Heart right ventricle (tissue), 16 donors: ENCODE data around the gene SASH1. TPM values are rescaled to one million over a fixed set of nuclear protein-coding genes. Genes with fewer than 3 reads are reported as not detected.

Experiments used
- ATAC-seq, 8 donors: fragments of 200-7000 bp; cut with Tn5 transposase; one replicate each; pipeline ENCODE4 v1.9.1; 2020; ENCODE audit warnings: mild to moderate bottlenecking in 8 of 8, moderate library complexity in 8 of 8, moderate number of reproducible peaks in 1 of 8
- DNase-seq, 2 donors: peaks; one replicate each; pipeline ENCODE4 v3.0.0-alpha.2; 2020
- H3K27ac ChIP-seq, 10 donors: fragments of 200-600 bp; sonication (generic) in 2 of 10; one replicate each; pipeline versions ENCODE4 v1.5.0 to v1.8.0; 2020 to 2022; ENCODE audit warnings: mild to moderate bottlenecking in 3 of 10
- H3K27me3 ChIP-seq, 7 donors: fragments of 200-600 bp; one replicate each; pipeline ENCODE4 v1.8.0; 2021 to 2022; ENCODE audit warnings: mild to moderate bottlenecking in 2 of 7
- H3K36me3 ChIP-seq, 9 donors: fragments of 200-600 bp; sonication (generic) in 1 of 9; one replicate each; pipeline versions ENCODE4 v1.5.0 to v1.8.0; 2020 to 2022; ENCODE audit warnings: mild to moderate bottlenecking in 2 of 9
- H3K4me1 ChIP-seq, 9 donors: fragments of 200-600 bp; sonication (generic) in 1 of 9; one replicate each; pipeline versions ENCODE4 v1.5.0 to v1.8.0; 2020 to 2022; ENCODE audit warnings: mild to moderate bottlenecking in 4 of 9
- H3K4me3 ChIP-seq, 10 donors: fragments of 200-600 bp; sonication (generic) in 2 of 10; one replicate each; pipeline versions ENCODE4 v1.5.0 to v1.8.0; 2020 to 2022; ENCODE audit warnings: mild to moderate bottlenecking in 7 of 10, moderate library complexity in 2 of 10
- H3K9me3 ChIP-seq, 11 donors: fragments of 200-600 bp in 10 of 11; sonication (generic) in 2 of 11; one replicate each; pipeline versions ENCODE4 v1.5.0 to v1.8.0; 2013 to 2022; ENCODE audit warnings: mild to moderate bottlenecking in 2 of 11, control low read depth in 1 of 11, moderate library complexity in 1 of 11
- CTCF ChIP-seq, 9 donors: fragments of 200-600 bp; sonication (generic) in 2 of 9; IDR thresholded peaks; one replicate each; pipeline versions ENCODE4 v1.5.0 to v1.8.0; 2021 to 2022; ENCODE audit warnings: antibody characterized with exemption in 9 of 9, mild to moderate bottlenecking in 5 of 9, moderate library complexity in 1 of 9
- WGBS, 2 donors: extraction: QIAGEN DNeasy Blood & Tissue Kit; methylation state at CpG; one replicate each; pipeline ENCODE4 v1.1.7; 2013; ENCODE audit warnings: inconsistent platforms in 1 of 2; 5-methylcytosine and 5-hydroxymethylcytosine counted together
- intact Hi-C, 10 donors: fragments of 100-400 bp; cut with DNase I; formaldehyde crosslinking; loops; one replicate each; pipeline versions ENCODE4 v1.11.1 to v1.14.2; 2022
- polyA plus RNA-seq, 2 donors: library from polyadenylated mRNA; stranded (reverse); fragments of 200-250 nt; gene quantifications; one replicate each; pipeline ENCODE4 v1.2.3, GENCODE V29; 2013
- total RNA-seq, 10 donors: library from RNA; stranded (reverse); fragmentation: NEBNext Ultra II Directional in 3 of 10; extraction: Animal tissue kit (Norgen Biotek cat#: 25700) in 3 of 10; gene quantifications; one replicate each; pipeline versions ENCODE4 v1.2.1 to v1.2.4, GENCODE V29; 2021 to 2023
- donor health status: Arrhythmogenic right ventricular cardiomyopathy.
- donor health status: ischemic (EF 13 %, LVEDD 7.1; RV severe dilation, severe dysfunction).
- donor health status: healthy with polysubstance abuse.
- donor health status: DM: no; HTN: yes; CAD: no.
- donor health status: DM: no; HTN: no; CAD: no.
- donor health status: ischemic (EF 25% LVEDD 6.9; RV normal size, moderate dysfunction).
- donor health status: ischemic (EF 25% LVEDD 5.7; RV mildly dilated, moderate dysfunction).
- donor health status: healthy.
- donor health status: DM: yes; HTN: yes; CAD: no.
- donor health status: Ischemic cardiomyopathy.
- donor health status: ischemic (EF 35%, LVEDD 5.7; RV mildly dilated, moderate dysfunction).
- donor health status: nonischemic (EF 11% LVEDD 7.7; RV severe dilation, severe dysfunction).
- donor health status: DM: yes; HTN: yes; CAD: no.
- donor health status: PGD.
- donor health status: ischemic (EF 29% LVEDD 5.4; RV normal size, mild dysfunction).
- donor health status: nonischemic (EF 23%, LVEDD 6.1; RV moderate dilation, normal function).

Gene SASH1
- total and polyA plus RNA-seq, 12 donors = 6.9 to 47.1 (median 25.9) TPM

- ATAC-seq = no peak
- H3K27ac ChIP-seq = peak overlapping the region in 4 of 10 donors; percentile 8 to 85 (median 26)
- no peaks in the 10 kb centered on the region for H3K27me3 ChIP-seq
- intact Hi-C loops = loop anchor here in 1 of 10 donors (5.0 kb wide), 1 partner anchor 34 kb away; no protein-coding TSS in a partner anchor
- DNase-seq = no peak
- no peaks in the 10 kb centered on the region for H3K9me3 ChIP-seq
- H3K4me1 ChIP-seq = peaks cover 13 to 91% (median 49%) of the 10 kb centered on the region in 9 donors
- no peak for TF ChIP-seq CTCF (IDR thresholded peaks at IDR 0.05)
- no peak overlapping the region for H3K4me3 ChIP-seq
- WGBS, 2 donors = 47 to 58% methylated on average over 3 of the region's 3 CpGs
- peaks cover 0 to 5% (median 0%) of the 10 kb centered on the region in 9 donors for H3K36me3 ChIP-seq
Observed at GRCh38 chr6:148401571-148401970, 58.9 kb downstream of the SASH1 start.

GRCh38 chr6:148404456-148405054, 61.9 kb downstream of the SASH1 start:
- intact Hi-C loops = loop anchor here in 1 of 10 donors (5.0 kb wide), 1 partner anchor 37 kb away; no protein-coding TSS in a partner anchor
- ATAC-seq = no peak
- Histone ChIP-seq H3K9me3 (peaks cover 0 to 5% (median 0%) of the 10 kb centered on the region in 11 donors), H3K4me1 (peaks cover 9 to 77% (median 40%) of the 10 kb centered on the region in 9 donors), H3K36me3 (no peaks in the 10 kb centered on the region), H3K4me3 (no peak overlapping the region), H3K27me3 (no peaks in the 10 kb centered on the region), H3K27ac (peak overlapping the region in 2 of 10 donors; percentile 16 to 69)
- no peak for DNase-seq
- WGBS, 2 donors = 65 to 77% methylated on average over 10 of the region's 10 CpGs
- TF ChIP-seq CTCF (IDR thresholded peaks at IDR 0.05) = no peak

- H3K27me3 ChIP-seq = no peaks in the 10 kb centered on the region
- no peaks in the 10 kb centered on the region for H3K36me3 ChIP-seq
- no peak overlapping the region for H3K4me3 ChIP-seq
- ATAC-seq (no peak), DNase-seq (no peak)
- intact Hi-C loops = no loop called here
- H3K4me1 ChIP-seq = peaks cover 9 to 67% (median 44%) of the 10 kb centered on the region in 9 donors
- H3K9me3 ChIP-seq = peaks cover 0 to 5% (median 0%) of the 10 kb centered on the region in 11 donors
- peak overlapping the region in 6 of 10 donors; percentile 24 to 69 (median 38) for H3K27ac ChIP-seq
- no peak for TF ChIP-seq CTCF (IDR thresholded peaks at IDR 0.05)
- WGBS, 2 donors = 63 to 68% methylated on average over 2 of the region's 2 CpGs
Observed at GRCh38 chr6:148405894-148406293, 63.3 kb downstream of the SASH1 start.

- WGBS, 2 donors = 86 to 89% methylated on average over 6 of the region's 6 CpGs
- ATAC-seq (peak in 3 of 8 donors; percentile 5 to 23 (median 10)), DNase-seq (no peak)
- intact Hi-C loops = no loop called here
- Histone ChIP-seq H3K4me3 (no peak overlapping the region), H3K36me3 (no peaks in the 10 kb centered on the region), H3K9me3 (peaks cover 0 to 5% (median 0%) of the 10 kb centered on the region in 11 donors), H3K27me3 (no peaks in the 10 kb centered on the region), H3K4me1 (peaks cover 9 to 58% (median 37%) of the 10 kb centered on the region in 9 donors), H3K27ac (peak overlapping the region in 8 of 10 donors; percentile 0 to 69 (median 36))
- TF ChIP-seq CTCF (IDR thresholded peaks at IDR 0.05) = no peak
Observed at GRCh38 chr6:148406579-148407371, 64.1 kb downstream of the SASH1 start.
